Loucy (cell line): ENCODE results near the gene AHCYL1.

Experiments
- EZH2phosphoT487 ChIP-seq: fragments of 200-600 bp; IDR thresholded peaks from 2 replicates; pipeline ENCODE4 v1.6.1; 2018; ENCODE audit warnings: antibody characterized with exemption, mild to moderate bottlenecking, moderate library complexity, borderline replicate concordance
- TF ChIP-seq, protein P1 (sequence below): fragments of 200-600 bp; sonication (generic); conservative IDR thresholded peaks from 2 replicates; pipeline ENCODE4 v1.5.1; 2014; ENCODE audit warnings: mild to moderate bottlenecking, antibody characterized with exemption, low read length

- TF ChIP-seq, protein P1, sequence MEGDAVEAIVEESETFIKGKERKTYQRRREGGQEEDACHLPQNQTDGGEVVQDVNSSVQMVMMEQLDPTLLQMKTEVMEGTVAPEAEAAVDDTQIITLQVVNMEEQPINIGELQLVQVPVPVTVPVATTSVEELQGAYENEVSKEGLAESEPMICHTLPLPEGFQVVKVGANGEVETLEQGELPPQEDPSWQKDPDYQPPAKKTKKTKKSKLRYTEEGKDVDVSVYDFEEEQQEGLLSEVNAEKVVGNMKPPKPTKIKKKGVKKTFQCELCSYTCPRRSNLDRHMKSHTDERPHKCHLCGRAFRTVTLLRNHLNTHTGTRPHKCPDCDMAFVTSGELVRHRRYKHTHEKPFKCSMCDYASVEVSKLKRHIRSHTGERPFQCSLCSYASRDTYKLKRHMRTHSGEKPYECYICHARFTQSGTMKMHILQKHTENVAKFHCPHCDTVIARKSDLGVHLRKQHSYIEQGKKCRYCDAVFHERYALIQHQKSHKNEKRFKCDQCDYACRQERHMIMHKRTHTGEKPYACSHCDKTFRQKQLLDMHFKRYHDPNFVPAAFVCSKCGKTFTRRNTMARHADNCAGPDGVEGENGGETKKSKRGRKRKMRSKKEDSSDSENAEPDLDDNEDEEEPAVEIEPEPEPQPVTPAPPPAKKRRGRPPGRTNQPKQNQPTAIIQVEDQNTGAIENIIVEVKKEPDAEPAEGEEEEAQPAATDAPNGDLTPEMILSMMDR, result no peak
- no peak for TF ChIP-seq EZH2phosphoT487
Measured at GRCh38 chr1:110067893-110068645, 83.5 kb downstream of the AHCYL1 start.
